GM18868 (cell line): ENCODE data around the gene NEUROD2.

Experiments used
- ATAC-seq: cut with Tn5 transposase; IDR thresholded peaks from one replicate; pipeline ENCODE4 v1.9.1; 2021; ENCODE audit warnings: mild to moderate bottlenecking, moderate library complexity; ENCODE audit not compliant: unreplicated experiment

The NEUROD2 gene

DNA sequence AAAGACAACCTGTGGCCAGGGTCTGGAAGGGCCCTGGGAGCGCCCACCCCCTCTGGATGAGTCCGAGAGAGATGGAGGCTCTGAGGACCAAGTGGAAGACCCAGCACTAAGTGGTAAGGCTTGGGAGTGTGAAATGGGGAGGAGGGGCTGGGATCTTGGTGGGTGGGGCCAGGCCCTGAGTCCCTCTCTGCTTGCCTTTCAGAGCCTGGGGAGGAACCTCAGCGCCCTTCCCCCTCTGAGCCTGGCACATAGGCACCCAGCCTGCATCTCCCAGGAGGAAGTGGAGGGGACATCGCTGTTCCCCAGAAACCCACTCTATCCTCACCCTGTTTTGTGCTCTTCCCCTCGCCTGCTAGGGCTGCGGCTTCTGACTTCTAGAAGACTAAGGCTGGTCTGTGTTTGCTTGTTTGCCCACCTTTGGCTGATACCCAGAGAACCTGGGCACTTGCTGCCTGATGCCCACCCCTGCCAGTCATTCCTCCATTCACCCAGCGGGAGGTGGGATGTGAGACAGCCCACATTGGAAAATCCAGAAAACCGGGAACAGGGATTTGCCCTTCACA is 28.0 kb upstream of the NEUROD2 start:
- no peak for ATAC-seq

- ATAC-seq: no peak
These were observed 26.7 kb upstream of the NEUROD2 start for GRCh38 chr17:39634384-39634871.

- ATAC-seq: no peak
These were observed 26.0 kb upstream of the NEUROD2 start for GRCh38 chr17:39633570-39634183.

- no peak for ATAC-seq
These were observed 24.6 kb upstream of the NEUROD2 start for GRCh38 chr17:39632153-39632941.

DNA sequence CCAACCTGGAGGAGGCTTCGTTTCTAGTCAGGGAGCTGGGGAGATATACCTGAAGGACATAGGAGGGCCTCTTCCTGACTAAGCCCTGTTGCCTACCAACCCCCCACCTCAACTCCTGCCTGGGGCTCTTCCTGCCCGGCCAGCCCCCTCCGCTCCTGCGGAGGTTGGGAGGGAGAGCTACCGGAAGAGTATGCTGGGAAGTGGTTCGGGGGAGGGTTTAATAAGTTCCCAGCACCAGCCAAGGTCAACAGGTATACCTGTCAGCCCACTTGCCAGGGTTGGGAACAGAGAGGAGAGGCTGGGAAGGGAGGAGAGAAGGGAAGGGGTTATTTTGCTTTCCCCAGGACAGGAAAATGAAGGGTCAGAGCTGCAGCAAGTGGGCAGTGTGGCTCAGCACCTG is 23.7 kb upstream of the NEUROD2 start:
- ATAC-seq: no peak

DNA sequence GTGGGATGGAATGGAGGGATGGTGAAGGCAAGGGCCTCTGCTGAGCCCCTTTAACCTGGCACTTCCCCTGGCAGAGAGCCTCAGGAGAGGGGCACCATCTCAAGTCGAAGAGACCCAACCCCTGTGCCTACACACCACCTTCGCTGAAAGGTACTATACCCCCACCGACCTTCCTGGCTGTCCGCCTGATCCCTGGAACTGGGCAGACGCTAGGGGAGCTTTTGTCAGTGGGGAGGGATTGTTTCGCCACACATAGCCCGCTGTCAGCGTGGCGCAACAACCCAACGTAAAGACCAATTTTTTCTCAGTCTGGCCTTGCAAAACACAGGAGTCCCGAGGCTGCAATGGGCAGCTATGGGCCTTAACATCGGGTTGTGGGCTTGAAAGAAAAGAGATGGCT is 22.2 kb upstream of the NEUROD2 start:
- ATAC-seq: no peak

GRCh38 chr17:39629494-39629880 is 21.8 kb upstream of the NEUROD2 start:
- no peak for ATAC-seq

GRCh38 chr17:39628655-39629493 is 21.2 kb upstream of the NEUROD2 start:
- ATAC-seq: no peak

DNA sequence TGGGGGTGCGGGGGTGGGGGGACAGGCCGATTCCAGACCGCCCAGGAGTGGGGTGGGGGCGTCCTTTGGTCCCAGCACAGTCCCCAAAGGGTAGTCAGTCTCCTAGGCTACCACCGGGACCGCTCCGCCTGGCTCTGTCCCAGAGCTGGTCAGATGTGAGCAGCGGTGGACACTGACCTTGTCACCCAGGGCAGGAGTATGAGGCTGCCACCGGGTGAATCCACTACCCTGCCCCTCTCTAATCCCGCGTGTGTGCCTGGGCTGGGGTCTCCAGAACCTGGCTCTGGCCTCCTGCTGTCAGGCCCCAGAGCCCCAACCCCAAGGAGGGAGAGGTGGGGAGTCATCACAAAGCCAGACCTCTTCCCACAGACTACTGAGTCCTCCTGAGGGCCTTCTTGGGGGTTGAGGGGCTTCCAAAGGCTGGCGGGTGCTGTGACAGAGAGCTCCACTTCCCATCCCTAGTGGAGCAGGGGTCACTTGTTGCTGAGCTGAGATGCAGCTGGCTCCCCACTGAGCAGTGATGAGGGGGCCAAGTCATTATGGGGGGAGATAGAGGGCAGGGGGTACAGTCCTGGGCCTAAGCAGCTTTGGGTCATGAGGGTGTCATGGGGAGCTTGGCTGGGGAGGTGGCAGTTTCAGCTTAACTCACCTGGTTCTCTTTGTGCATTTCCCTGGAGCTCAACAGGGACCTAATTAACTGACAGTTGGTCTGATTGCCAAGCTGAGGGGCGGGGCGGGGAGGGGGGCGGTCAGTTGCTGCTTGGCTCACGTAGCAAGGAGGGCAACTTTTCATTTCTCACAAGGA is 20.2 kb upstream of the NEUROD2 start:
- no peak for ATAC-seq

- ATAC-seq: no peak
These were observed 19.5 kb upstream of the NEUROD2 start for GRCh38 chr17:39627047-39627711.

- no peak for ATAC-seq
These were observed 18.7 kb upstream of the NEUROD2 start, which contains the start of gene PPP1R1B for GRCh38 chr17:39626171-39627046. TSS of gene PPP1R1B (plus strand) at chr17:39626952. CDS start at chr17:39627393, 441 bp downstream.

DNA sequence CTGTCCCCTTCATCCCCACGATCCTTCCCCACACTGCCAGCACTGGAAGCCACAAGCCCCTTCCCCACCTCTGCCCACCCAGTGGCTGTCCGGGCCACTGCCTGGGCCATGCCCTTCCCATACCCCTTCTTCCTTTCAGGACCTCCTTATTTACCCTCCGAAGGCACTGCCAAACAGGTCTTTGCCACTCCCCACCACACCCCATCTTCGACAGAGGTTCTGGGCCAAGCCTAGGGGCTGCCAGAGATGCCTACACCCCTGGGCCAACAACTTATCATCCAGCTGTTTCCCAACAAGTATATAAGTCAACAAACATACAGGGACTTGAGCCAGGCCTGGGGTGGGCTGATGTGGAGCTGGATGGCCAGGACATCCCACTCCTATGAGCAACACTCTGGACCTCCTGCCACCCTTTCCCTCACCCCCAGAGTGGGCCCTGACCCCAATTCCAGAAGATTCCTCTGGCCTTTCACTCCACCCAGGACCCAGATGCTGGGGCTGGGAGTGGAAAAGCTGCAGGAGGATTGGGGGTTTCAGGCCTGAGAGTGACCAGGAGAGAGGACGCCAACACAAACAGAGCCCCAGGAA is 17.6 kb upstream of the NEUROD2 start:
- no peak for ATAC-seq

DNA sequence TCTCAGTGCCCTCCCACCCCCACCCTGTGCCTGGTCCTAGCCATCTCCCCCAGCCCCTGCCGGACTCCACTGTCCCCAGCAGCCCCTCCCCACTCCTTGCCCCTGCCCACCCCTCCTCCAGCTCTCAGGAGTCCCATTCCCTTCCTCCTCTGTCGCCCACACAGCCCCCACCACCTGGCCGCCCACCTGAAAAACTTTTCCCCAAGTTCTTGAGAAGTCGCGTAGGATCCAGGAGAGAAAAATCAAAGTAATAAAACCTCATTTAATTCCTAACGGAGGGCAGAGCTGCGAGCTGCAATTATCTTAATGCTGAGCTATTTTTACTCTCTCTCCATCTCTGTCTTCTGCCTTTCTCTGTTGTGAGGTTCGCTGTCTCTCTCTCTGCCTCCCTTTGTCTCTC is 16.6 kb upstream of the NEUROD2 start:
- ATAC-seq: no peak

- peak; percentile 43 for ATAC-seq
These were observed 15.7 kb upstream of the NEUROD2 start for GRCh38 chr17:39623356-39623950.

GRCh38 chr17:39622380-39623006 is 14.8 kb upstream of the NEUROD2 start:
- ATAC-seq: peak; percentile 43

GRCh38 chr17:39621523-39622379 is 14.0 kb upstream of the NEUROD2 start:
- peak; percentile 57 for ATAC-seq

DNA sequence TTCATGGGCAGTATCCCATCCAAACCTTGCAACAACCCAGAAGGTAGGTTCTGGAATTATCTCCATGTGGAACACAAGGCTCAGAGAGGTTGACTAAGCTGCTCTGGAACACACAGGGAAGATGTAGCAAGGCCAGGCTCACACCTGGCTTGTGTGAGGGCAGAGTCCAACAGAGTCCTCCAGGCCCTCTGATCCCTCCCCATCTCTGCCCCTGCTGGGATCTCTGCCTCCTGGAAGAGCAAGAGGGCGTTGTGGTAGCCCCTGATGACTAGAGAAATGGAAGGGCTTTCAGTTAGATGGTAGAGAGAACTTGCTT is 12.0 kb upstream of the NEUROD2 start:
- no peak for ATAC-seq
